Mucosa of rectum (tissue), 2 donors: ENCODE results near the gene SERBP1.
"Not testable (repeated sequence)": the region's sequence is repeated elsewhere in the genome, so short reads cannot be mapped to it uniquely, and the experiment has no call there.

ENCODE experiments used
- H3K27ac ChIP-seq, 2 donors: one replicate each; pipeline ENCODE4 v1.7.0; 2013; ENCODE audit warnings: inconsistent platforms in 2 of 2, low read depth in 2 of 2, low read length in 2 of 2
- H3K27me3 ChIP-seq, 2 donors: one replicate each; pipeline ENCODE4 v1.7.0; 2013; ENCODE audit warnings: low read length in 2 of 2; ENCODE audit not compliant: control insufficient read depth in 2 of 2, insufficient read depth in 2 of 2
- H3K36me3 ChIP-seq, 2 donors: one replicate each; pipeline ENCODE4 v1.7.0; 2013; ENCODE audit warnings: low read length in 2 of 2; ENCODE audit not compliant: control insufficient read depth in 2 of 2, insufficient read depth in 2 of 2
- H3K4me1 ChIP-seq, 2 donors: one replicate each; pipeline ENCODE4 v1.7.0; 2013; ENCODE audit warnings: low read length in 2 of 2, mild to moderate bottlenecking in 1 of 2; ENCODE audit not compliant: control insufficient read depth in 2 of 2, insufficient read depth in 2 of 2
- H3K4me3 ChIP-seq, 2 donors: one replicate each; pipeline ENCODE4 v1.7.0; 2013; ENCODE audit warnings: low read length in 2 of 2
- H3K9ac ChIP-seq, 2 donors: one replicate each; pipeline ENCODE4 v1.7.0; 2013; ENCODE audit warnings: low read length in 2 of 2, low read depth in 1 of 2, mild to moderate bottlenecking in 1 of 2
- H3K9me3 ChIP-seq, 2 donors: one replicate each; pipeline ENCODE4 v1.7.0; 2013; ENCODE audit warnings: low read length in 2 of 2; ENCODE audit not compliant: control insufficient read depth in 2 of 2
- donor health status: healthy.
- donor health status: Normal muscosa, but diverticular disease.

Gene SERBP1

GRCh38 chr1:67413101-67413500, 17.1 kb downstream of the SERBP1 start:
- H3K9ac ChIP-seq, H3K27ac ChIP-seq, H3K27me3 ChIP-seq, H3K9me3 ChIP-seq, H3K4me3 ChIP-seq, H3K4me1 ChIP-seq: not testable (repeated sequence)
- peaks cover 49 to 52% of the 10 kb centered on the region in 2 donors for H3K36me3 ChIP-seq

GRCh38 chr1:67408148-67408547, 22.1 kb downstream of the SERBP1 start:
- Histone ChIP-seq H3K27ac (no peak overlapping the region), H3K36me3 (peaks cover 11 to 19% of the 10 kb centered on the region in 2 donors), H3K9ac (no peak overlapping the region), H3K4me1 (no peaks in the 10 kb centered on the region), H3K4me3 (no peak overlapping the region), H3K9me3 (no peaks in the 10 kb centered on the region), H3K27me3 (no peaks in the 10 kb centered on the region)

GRCh38 chr1:67407498-67407897, 22.7 kb downstream of the SERBP1 start:
- Histone ChIP-seq H3K36me3 (peaks cover 8 to 17% of the 10 kb centered on the region in 2 donors), H3K4me1 (no peaks in the 10 kb centered on the region), H3K9me3 (no peaks in the 10 kb centered on the region), H3K4me3 (no peak overlapping the region), H3K27me3 (no peaks in the 10 kb centered on the region), H3K9ac (no peak overlapping the region), H3K27ac (no peak overlapping the region)

- no peak overlapping the region for H3K9ac ChIP-seq
- peaks cover 8 to 10% of the 10 kb centered on the region in 2 donors for H3K36me3 ChIP-seq
- no peaks in the 10 kb centered on the region for H3K9me3 ChIP-seq
- H3K4me3 ChIP-seq = no peak overlapping the region
- H3K27me3 ChIP-seq = no peaks in the 10 kb centered on the region
- H3K27ac ChIP-seq = no peak overlapping the region
- H3K4me1 ChIP-seq = no peaks in the 10 kb centered on the region
Measured at GRCh38 chr1:67405473-67406245, 24.5 kb downstream of the SERBP1 start.

- H3K27me3 ChIP-seq = no peaks in the 10 kb centered on the region
- H3K4me1 ChIP-seq = no peaks in the 10 kb centered on the region
- no peak overlapping the region for H3K27ac ChIP-seq
- no peak overlapping the region for H3K9ac ChIP-seq
- H3K9me3 ChIP-seq = no peaks in the 10 kb centered on the region
- H3K4me3 ChIP-seq = no peak overlapping the region
- H3K36me3 ChIP-seq = peaks cover 0 to under 1% of the 10 kb centered on the region in 2 donors
Measured at GRCh38 chr1:67404212-67404620, 26.0 kb downstream of the SERBP1 start.

GRCh38 chr1:67401443-67401842, 28.8 kb downstream of the SERBP1 start:
- H3K9me3 ChIP-seq = no peaks in the 10 kb centered on the region
- no peaks in the 10 kb centered on the region for H3K27me3 ChIP-seq
- no peak overlapping the region for H3K9ac ChIP-seq
- no peaks in the 10 kb centered on the region for H3K4me1 ChIP-seq
- H3K4me3 ChIP-seq = no peak overlapping the region
- H3K36me3 ChIP-seq = no peaks in the 10 kb centered on the region
- H3K27ac ChIP-seq = no peak overlapping the region

GRCh38 chr1:67400029-67400786, 30.0 kb downstream of the SERBP1 start:
- not testable (repeated sequence) for H3K9me3 ChIP-seq, H3K27me3 ChIP-seq, H3K9ac ChIP-seq, H3K4me3 ChIP-seq, H3K27ac ChIP-seq, H3K4me1 ChIP-seq, H3K36me3 ChIP-seq

GRCh38 chr1:67399199-67399993, 30.8 kb downstream of the SERBP1 start:
- H3K27ac ChIP-seq = no peak overlapping the region

GRCh38 chr1:67394548-67394947, 35.7 kb downstream of the SERBP1 start:
- no peaks in the 10 kb centered on the region for H3K9me3 ChIP-seq
- H3K27me3 ChIP-seq = no peaks in the 10 kb centered on the region
- no peak overlapping the region for H3K9ac ChIP-seq
- no peak overlapping the region for H3K27ac ChIP-seq
- H3K4me3 ChIP-seq = no peak overlapping the region
- H3K36me3 ChIP-seq = peaks cover 0 to 4% of the 10 kb centered on the region in 2 donors
- peaks cover 0 to 3% of the 10 kb centered on the region in 2 donors for H3K4me1 ChIP-seq

More at GRCh38 chr1:67399199-67399993, 30.8 kb downstream of the SERBP1 start:
- H3K4me1 ChIP-seq = no peaks in the 10 kb centered on the region
- peaks cover 0 to 4% of the 10 kb centered on the region in 2 donors for H3K36me3 ChIP-seq
- no peak overlapping the region for H3K9ac ChIP-seq
- H3K27me3 ChIP-seq = no peaks in the 10 kb centered on the region
- H3K9me3 ChIP-seq = no peaks in the 10 kb centered on the region
- no peak overlapping the region for H3K4me3 ChIP-seq

GRCh38 chr1:67393737-67394136, 36.5 kb downstream of the SERBP1 start:
- H3K4me3 ChIP-seq = no peak overlapping the region
- H3K27ac ChIP-seq = no peak overlapping the region
- no peaks in the 10 kb centered on the region for H3K27me3 ChIP-seq
- no peak overlapping the region for H3K9ac ChIP-seq
- H3K36me3 ChIP-seq = peaks cover 0 to 4% of the 10 kb centered on the region in 2 donors
- H3K4me1 ChIP-seq = peaks cover 0 to 3% of the 10 kb centered on the region in 2 donors
- no peaks in the 10 kb centered on the region for H3K9me3 ChIP-seq
